OCI-M2 (cell line): ENCODE results near the gene CNNM2.
"Not testable (repeated sequence)": the region's sequence is repeated elsewhere in the genome, so short reads cannot be mapped to it uniquely, and the experiment has no call there.

Experiments used
- DNase-seq: peaks from one replicate; lab custom pipeline; 2025; ENCODE audit not compliant: unreplicated experiment; lab: John Stamatoyannopoulos, UW

Gene CNNM2

DNA sequence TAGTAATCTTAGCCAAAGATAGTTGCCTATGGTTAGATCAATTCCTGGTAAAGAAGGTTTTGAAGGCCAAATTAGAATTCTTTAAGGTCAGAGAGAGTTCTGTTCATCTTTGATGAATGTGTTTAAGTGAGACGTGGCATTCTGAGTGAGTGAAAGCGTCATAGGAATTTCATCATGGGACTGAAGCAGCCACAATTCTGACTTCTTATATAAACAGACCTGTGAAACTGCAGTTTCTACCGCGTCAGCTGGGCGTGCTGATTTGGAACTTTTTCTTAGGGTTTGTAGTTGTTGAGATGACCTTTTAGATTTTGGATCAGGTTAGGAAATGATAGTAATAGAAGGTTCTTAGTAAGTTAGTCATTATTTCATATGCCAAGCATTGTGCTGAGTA is 103.8 kb downstream of the CNNM2 start:
- DNase-seq: no peak

DNA sequence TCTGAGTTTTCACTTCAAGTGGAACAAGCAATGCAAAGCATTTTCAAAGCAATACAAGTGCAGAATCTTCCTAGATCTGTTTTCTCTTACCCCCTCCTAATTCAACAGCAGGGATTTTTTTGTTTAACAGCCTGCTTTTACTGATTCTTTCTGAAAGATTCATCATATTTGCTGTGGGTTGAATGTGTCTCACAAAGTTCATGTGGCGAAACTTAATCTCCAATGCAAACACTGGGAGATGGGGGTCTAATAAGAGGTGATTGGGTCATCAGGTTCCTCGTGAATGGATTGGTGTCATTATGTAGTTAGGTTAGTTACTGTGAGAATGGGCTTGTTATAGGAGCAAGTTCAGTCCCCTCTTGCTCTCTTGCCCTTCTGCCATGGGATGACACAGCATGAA is 107.6 kb downstream of the CNNM2 start:
- DNase-seq: no peak

DNA sequence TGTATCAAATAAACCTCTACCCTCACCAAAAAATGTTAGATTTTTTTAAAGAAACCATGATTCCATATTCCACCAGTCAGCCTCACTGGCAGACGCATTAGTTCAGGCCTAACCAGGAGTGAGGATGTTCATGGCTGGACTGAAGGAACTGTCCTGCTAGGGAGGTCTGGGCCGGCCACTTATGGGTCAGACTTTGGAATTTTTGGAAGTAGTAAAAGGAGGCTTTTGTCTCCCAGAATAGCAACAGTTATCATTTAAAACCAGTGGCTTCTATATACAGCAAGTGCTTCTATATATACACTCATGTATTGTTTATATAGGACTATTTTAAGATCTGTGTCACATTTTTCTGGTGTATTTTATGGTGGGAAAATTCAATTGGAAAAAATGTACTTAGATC is 120.5 kb downstream of the CNNM2 start:
- no peak for DNase-seq

DNA sequence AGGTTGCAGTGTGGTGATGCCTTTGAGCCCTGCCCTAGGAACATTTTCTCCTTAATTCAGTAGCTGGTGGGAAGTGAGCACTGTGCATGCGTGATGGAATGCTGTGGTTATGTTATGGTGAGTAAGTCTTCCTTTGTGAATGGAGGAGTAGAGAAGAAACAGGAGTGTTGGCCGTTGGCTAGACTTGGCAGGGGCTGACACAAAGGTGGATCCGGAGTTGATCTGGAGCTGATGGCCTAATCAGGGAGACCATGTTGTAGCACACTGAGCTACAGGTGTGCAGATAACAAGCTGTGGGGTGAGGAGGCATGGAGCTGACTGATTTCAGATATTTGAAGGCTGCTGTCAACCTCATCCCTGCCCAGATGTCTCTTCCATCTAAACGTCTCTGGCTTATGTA is 122.3 kb downstream of the CNNM2 start:
- DNase-seq: no peak

DNA sequence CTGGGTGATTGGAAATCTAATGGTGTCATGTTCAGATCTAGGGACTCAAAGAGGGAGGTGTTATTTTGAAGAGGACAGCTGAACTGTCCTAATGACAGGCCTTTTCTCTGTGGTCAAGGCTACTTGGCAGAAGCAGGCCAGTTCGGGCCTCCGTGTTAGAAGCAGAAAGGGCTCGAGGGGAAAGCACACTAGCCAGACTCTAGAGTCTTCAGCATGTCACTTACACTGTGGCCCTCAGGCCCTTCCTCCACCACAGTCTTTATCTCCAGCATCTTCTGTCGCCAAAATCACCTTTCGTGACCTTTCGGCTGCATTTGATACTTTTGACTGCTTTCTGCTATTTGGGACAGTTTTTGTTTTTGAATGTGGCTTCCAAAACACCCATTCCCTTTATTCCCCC is 123.3 kb downstream of the CNNM2 start:
- DNase-seq: no peak

DNA sequence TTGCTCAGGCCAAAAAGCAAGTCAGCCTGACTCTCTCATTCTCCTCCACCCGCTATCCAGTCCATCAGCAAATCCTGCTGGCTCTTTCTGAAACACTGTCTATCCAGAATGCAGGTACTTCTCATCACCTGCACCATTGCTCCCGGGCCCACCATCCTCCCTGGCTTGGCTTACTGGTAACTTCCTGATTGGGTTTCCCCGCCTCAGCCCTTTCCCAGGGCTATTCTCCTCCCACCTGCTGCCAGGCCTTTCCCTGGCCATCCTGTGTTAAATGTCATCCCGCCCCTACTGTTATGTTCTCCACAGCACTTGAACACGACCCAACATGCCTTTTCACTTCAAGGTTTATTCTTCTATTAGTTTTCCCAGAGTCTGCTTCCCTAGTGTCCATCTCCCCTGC is 124.0 kb downstream of the CNNM2 start:
- DNase-seq: no peak

DNA sequence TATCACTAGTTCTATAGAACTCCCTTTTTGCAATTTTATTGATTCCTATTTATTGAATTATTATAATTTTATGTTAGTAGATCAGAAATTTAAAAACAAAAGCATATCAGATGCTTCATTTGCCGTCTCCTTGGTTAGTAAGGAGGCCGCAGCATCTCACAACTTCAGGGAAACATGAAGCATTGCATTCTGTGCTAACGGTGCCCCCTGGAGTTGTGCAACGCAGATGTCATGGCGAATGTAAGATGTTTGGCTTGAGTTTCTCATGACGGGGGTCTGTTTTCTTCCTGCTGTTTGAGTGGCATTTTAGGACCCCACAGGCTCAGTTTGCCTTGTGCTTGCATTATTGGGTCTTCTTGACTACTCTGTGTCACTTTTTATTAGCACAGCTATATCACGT is 124.8 kb downstream of the CNNM2 start:
- no peak for DNase-seq

DNA sequence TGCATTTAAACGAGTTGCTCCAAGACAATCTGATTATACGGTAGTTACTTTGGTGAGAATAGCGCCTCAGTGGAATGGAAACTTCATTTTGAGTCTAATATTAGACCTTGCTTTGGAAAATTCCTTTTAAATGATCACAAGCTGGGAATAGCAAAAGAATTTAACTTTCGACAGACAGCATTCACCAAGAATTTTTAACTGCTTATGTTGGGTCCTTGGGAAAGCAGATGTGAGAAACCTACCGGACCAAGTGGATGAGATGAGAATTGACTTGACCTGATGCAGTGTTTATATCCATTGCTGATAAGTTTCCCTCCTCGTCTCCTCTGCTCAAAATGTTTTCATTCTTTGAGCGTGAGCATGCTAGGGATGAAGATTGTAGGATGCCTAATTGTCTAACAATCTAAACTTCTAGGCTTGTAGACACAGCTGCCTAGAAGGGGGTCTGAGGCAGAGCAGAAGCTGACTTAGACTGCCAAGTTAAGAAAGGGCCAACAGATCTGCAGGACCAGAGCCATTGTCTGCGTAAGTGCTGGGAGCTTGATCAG is 126.9 kb downstream of the CNNM2 start:
- DNase-seq: no peak

DNA sequence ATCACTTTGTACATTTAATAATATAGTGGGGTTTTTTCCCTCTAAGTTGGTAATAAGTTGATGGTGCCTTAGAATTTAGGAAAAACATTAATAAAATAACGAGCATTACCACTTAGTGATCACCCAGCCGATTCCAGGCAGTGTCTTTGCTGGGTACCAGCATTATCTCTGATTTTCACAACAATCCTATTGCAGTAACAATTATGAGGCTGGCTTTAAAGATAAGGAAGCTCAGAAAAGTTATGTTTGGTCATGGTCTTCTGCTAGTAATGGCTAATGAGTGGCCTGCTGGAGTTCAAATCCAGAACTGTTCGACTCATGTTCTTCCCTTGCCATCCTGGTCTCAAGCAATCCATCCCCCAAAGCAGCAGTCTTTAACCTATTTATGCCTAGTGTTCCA is 127.9 kb downstream of the CNNM2 start:
- no peak for DNase-seq

DNA sequence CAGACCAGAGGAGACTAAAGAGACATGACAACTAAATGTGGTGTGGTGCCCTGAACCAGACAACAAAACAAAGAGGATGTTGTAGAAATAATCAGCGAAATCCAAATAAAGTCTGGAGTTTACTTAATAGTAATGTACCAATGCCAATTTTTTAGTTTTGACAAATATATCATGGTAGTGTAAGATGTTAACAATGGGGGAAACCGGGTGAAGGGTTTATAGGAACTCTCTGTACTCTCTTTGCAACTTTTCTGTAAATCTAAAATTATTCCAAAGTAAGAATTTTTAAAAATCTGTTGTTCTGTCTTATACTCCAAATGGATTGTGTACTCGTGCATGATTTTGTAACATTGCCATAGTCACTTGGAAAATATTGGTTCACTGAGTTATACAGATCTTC is 129.3 kb downstream of the CNNM2 start:
- no peak for DNase-seq

DNA sequence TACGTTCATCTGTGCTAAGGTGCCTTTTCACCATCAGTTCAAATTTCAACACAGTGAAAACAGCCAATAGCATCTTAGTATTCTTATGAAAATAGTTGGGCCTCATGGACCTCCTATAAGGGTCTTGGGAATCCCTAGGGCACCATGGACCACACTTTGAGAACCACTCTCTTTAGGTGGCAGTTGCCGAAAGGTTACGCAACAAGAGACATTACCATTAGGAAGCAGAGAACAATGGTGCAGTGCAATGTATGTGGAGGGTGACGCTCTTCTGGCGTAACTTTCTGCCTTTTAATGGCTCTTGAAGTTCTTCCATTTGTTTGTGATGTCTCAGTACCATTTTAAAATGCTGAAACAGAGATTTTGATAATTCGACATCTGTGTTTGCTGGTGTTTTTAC is 131.1 kb downstream of the CNNM2 start:
- DNase-seq: no peak

DNA sequence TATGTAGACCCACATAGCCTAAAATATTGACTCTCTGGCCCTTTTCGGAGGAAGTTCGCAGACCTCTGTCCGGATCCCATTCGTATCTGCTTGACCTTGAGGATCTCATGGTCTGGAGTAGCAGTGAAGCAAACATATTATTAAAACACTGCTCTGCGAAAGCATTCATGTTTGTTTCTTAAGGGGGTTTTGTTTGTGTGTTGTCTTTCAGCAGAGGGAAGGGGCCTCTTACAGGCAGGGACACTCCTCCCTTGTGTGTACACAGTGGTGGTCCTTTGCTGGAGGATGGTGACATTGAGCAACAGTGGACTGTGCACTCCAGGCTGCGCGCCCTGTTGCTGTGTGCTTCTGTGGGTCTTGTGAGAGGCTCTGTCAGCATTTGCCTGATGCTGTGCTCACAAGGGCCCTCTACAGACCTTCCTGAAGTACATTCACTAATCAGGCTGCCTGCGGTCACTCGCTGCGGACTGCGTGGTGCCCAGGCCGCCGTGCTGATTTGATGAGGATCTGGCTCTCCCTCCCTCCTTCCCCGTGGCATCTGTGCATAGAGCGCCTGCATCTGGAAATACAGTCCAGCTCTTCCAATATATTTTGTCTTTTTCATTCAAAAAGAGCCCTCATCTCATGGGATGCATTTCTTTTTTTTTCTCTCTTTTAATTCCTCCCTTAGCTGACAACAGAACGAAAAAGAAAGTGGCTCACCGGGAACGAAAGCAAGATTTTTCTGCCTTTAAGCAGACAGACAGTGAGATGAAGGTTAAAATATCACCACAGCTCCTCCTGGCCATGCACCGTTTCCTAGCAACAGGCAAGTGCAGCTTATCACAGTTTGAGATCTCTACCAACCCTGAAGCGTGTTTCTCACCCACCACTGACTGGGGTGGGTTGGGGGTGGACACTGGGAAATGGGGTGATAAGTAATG is 135.8 kb downstream of the CNNM2 start:
- no peak for DNase-seq

DNA sequence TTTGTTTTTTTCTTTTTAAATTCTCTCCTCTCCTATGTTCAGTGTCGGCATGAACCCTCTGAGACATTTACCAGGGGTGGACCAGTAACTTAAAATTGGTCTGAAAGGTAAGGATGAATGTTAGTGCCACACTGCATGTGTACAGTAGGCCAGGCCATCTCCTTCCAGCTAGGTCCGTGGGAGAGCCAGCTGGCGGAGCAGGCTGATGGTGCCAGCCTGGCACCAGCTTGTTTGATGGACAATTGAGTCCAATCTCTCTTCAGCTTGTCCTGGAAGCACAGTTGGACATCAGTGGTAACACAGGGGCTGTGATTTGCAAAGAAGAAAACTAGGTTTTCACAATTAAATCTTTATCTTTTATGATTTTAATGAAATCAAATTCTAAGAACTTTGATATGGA is 136.5 kb downstream of the CNNM2 start:
- DNase-seq: no peak

DNA sequence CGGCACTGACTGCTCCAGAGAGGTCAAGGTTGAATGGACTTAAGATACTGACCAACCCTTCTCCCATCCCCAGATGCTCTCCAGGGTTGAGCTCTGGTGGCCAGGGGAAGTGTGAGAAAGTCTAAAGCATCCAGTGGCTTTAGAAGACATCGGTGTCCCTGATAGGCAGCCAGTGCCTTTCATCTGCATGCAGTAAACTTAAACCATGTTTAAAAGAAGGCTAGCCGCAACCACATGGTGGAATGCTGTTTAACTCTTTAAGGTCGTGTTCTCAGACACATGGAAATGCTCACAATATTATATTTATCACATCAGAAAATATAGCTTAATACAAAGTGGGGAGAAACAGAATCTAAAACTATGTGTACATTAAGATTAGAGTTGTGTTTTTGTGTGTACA is 137.0 kb downstream of the CNNM2 start:
- no peak for DNase-seq

DNA sequence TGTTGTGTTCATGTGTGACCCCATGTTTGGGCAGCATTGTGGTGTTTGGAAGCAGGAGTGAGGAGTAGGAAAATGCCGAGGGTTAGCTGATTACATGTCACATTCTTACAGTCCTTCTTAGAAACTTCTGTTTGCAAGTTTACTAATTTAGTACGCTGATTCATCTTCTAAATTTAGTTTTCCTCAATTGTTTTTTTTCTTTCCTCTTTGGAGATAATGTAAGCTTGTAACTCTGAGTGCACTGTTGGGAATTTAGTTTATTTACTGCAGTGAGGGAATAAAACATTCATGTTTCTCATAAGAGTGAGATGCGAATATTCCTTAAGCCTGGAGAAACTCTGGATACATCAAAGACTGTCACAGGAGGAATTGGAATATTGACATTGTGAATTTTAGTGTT is 139.9 kb downstream of the CNNM2 start:
- no peak for DNase-seq

DNA sequence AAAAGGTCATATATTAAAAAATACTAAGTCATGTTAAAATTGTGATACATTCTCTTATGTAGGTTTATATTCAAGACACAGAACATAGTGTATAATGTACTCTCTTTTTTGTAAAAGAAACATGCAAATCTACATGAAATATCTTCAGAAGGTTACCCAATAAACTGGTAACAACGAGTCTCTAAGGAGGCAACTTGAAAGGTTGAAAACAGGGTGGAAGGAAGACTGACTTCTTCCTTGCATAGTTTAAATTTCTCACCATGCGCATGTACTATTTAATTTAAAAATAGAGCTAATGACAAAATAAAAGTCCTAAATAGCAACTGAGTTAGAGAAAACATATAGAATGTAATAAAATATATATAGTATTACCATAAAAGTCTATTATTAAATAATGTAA is 142.5 kb downstream of the CNNM2 start:
- no peak for DNase-seq

DNA sequence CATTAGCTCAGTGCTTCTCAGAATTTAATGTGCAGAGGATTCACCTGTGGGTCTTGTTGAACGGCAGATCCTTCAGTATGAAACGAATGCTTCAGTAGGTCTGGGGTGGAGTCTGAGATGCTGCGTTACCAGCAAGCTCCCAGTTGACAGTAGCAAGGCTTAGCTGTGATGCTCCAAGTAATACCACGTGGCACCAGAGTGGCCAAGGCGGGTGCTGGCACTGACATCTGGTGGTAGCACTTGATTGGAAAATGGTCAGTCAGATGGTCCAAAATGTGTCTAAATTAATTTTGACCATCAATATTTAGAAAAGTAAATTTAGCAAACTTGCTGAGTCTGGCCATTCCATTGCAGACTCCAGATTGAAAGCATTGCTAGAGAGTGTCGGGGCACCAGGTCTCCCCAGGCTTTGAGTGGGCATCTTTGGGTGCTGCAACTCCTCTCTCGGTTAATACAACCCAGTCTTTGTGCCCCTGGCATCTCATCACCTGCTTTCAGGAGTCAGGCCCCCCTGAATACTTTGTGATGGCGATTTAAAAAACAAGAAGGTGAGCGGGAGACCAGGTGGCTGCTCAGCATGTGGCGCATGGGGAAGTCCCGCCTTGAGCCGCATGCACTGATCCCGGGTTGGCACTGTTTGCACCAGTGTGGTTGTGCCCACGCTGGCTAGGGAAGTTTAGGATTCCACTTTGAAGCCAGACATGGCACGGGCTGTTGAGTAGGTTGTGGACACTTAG is 144.9 kb downstream of the CNNM2 start:
- no peak for DNase-seq

DNA sequence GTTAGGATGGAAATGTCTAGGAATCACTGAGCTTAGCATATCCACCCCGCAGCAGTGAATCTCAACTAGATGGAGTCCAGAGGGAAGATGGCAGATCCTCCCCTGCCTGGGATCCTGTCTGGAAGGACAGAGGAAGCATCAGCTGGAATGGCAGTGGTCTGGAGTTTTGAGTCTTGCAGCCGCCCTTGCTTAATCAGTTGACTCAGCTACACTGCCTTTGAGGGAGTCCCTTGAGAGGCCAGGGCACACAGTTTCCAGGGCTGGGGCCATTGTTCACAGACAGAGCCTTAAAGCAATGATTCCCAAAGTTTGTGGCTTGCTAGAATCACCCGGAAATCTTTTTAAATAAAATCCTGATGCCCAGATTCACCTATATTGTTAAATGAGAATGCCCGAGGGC is 146.9 kb downstream of the CNNM2 start:
- DNase-seq: no peak

DNA sequence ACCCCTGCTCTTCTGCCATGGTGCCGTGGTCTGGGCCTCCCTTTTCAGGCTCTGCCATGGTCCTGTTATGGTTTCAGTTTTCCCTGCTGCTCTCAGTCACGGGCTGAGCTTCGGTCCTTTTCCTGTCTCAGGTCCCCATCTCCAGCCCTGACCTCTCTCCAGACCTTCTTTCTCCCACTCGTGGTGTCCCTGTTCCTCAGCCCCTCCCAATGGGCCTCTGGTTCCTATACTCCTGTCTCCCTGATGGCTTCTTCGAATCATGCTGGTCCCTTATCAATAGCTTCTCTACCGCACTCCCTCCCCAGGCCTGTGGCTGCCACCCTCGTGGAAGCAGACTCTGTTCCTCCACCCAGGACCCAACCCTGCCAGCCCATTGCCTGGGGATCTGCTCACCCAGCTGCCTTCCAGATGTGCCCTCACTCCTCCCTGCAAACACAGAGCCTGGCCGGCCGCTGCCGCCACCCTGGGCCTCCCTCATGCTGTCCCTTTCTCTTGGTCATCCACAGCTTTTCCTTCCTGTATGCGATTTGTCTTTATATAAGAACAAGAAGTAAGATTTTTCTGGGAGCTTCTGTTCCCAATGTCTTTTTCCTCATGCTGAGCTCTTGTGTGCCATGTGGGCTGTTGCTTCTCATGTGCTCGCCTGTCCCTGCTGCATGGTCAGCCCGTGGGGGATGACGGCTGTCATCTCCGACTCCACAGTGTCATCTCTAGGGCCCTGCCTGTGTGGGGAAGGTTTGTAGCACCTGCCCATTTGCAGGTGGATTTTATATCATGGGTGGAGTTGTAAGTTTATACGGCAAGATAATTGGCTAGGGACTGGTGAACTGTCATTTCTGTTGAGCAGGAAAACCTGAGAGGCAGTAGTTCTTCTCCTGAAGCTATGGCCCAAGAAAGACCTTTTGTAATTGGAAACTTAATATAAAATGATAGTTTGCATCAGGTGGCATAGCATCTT is 148.3 kb downstream of the CNNM2 start:
- no peak for DNase-seq

DNA sequence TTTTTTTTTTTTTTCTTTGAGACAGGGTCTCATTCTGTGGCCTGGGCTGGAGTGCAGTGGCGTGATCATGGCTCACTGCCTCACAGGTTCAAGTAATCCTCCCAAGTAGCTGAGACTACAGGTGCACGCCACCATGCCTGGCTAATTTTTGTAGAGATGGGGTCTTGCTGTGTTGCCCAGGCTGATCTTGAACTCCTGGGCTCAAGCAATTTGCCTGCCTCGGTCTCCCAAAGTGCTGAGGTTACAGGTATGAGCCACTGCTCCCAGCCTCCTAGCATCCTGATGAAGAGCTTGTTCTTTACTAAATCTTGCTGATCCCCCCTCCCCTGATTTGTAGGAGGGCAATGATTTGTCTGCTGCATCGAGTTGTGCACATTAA is 149.0 kb downstream of the CNNM2 start:
- DNase-seq: not testable (repeated sequence)

DNA sequence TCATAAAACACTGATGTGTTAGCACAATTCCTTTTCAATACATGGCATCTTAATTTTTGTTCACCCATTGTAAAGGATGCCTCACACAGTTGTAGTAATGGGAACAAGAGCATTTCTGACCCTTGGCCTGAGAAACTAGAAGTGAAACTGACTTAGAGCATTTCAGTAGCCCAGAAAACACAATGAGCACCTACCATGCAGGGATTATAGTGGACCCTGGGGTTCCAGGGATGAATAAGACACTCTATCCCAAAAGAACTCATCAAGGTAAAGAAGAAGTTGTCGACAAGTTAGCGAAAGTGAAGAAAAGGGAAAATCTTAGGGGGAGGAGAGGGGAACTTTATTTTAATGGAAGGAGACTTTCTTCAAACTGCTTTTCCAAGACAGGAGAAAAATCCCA is 149.4 kb downstream of the CNNM2 start:
- no peak for DNase-seq
